Thymus (tissue), 14 donors: ENCODE results near the gene GYPB. TPM values are rescaled to one million over a fixed set of nuclear protein-coding genes. Genes with fewer than 3 reads are reported as not detected.
"Not testable (repeated sequence)": the region's sequence is repeated elsewhere in the genome, so short reads cannot be mapped to it uniquely, and the experiment has no call there.

Experiments
- DNase-seq, 9 donors: peaks; one replicate each; pipeline ENCODE4 v3.0.0-alpha.2; 2013; ENCODE audit warnings: low spot score in 9 of 9, low read depth in 6 of 9, missing footprints in 1 of 9
- H3K27ac ChIP-seq, 2 donors: one replicate each; pipeline ENCODE4 v1.5.1; 2013; ENCODE audit warnings: control low read depth in 1 of 2, low read depth in 1 of 2, low read length in 1 of 2, mild to moderate bottlenecking in 1 of 2, moderate library complexity in 1 of 2
- H3K27me3 ChIP-seq, 2 donors: one replicate each; pipeline ENCODE4 v1.5.1; 2013; ENCODE audit warnings: low read length in 1 of 2; ENCODE audit not compliant: control insufficient read depth in 2 of 2, insufficient read depth in 1 of 2
- H3K36me3 ChIP-seq, 2 donors: one replicate each; pipeline ENCODE4 v1.5.1; 2013; ENCODE audit warnings: low read length in 1 of 2, mild to moderate bottlenecking in 1 of 2, moderate library complexity in 1 of 2; ENCODE audit not compliant: control insufficient read depth in 2 of 2, insufficient read depth in 2 of 2
- H3K4me1 ChIP-seq, 2 donors: one replicate each; pipeline ENCODE4 v1.5.1; 2013; ENCODE audit warnings: low read length in 2 of 2; ENCODE audit not compliant: control insufficient read depth in 2 of 2, insufficient read depth in 2 of 2
- H3K4me3 ChIP-seq, 2 donors: one replicate each; pipeline ENCODE4 v1.5.1; 2013; ENCODE audit warnings: low read length in 2 of 2, control low read depth in 1 of 2, mild to moderate bottlenecking in 1 of 2
- H3K9me3 ChIP-seq, 2 donors: one replicate each; pipeline ENCODE4 v1.5.1; 2013; ENCODE audit warnings: low read length in 1 of 2, mild to moderate bottlenecking in 1 of 2; ENCODE audit not compliant: control insufficient read depth in 2 of 2, insufficient read depth in 1 of 2
- WGBS: extraction: QIAGEN DNeasy Blood & Tissue Kit; methylation state at CpG from one replicate; pipeline ENCODE4 v1.1.7; 2013; 5-methylcytosine and 5-hydroxymethylcytosine counted together
- long read RNA-seq, 10 donors: transcript quantifications; one replicate each; lab custom pipeline, GENCODE V29; 2026
- polyA plus RNA-seq: library from polyadenylated mRNA; stranded (reverse); fragments of 200-250 nt; gene quantifications from one replicate; pipeline ENCODE4 v1.2.3, GENCODE V29; 2013
- total RNA-seq: library from RNA; stranded (reverse); fragments of 120-200 nt; gene quantifications from one replicate; pipeline ENCODE4 v1.2.4, GENCODE V29; 2013
- donor health status: healthy.

The GYPB gene
- 4.6 TPM for total RNA-seq
- 0.25 TPM for polyA plus RNA-seq
- long read RNA-seq, donor 1, partial matches to known transcripts: 0 of 1 reads
- long read RNA-seq, donor 1, other reads (novel, unspliced or antisense): 0 of 1 reads
- long read RNA-seq, donor 2: 0 reads
- long read RNA-seq, donor 3, partial matches to known transcripts: 0 of 7 reads
- long read RNA-seq, donor 3, other reads (novel, unspliced or antisense): 0 of 7 reads
- long read RNA-seq, donor 4, partial matches to known transcripts: 0 of 4 reads
- long read RNA-seq, donor 4, other reads (novel, unspliced or antisense): 0 of 4 reads
- long read RNA-seq, donor 5, partial matches to known transcripts: 0 of 2 reads
- long read RNA-seq, donor 5, other reads (novel, unspliced or antisense): 0 of 2 reads
- long read RNA-seq, donor 6: 0 reads
- long read RNA-seq, donor 7, partial matches to known transcripts: 0 of 4 reads
- long read RNA-seq, donor 7, other reads (novel, unspliced or antisense): 0 of 4 reads
- long read RNA-seq, donor 8, partial matches to known transcripts: 0 of 2 reads
- long read RNA-seq, donor 8, other reads (novel, unspliced or antisense): 0 of 2 reads
- long read RNA-seq, donor 9, partial matches to known transcripts: 0 of 1 reads
- long read RNA-seq, donor 9, other reads (novel, unspliced or antisense): 0 of 1 reads
- long read RNA-seq, donor 10: 0 reads

DNA sequence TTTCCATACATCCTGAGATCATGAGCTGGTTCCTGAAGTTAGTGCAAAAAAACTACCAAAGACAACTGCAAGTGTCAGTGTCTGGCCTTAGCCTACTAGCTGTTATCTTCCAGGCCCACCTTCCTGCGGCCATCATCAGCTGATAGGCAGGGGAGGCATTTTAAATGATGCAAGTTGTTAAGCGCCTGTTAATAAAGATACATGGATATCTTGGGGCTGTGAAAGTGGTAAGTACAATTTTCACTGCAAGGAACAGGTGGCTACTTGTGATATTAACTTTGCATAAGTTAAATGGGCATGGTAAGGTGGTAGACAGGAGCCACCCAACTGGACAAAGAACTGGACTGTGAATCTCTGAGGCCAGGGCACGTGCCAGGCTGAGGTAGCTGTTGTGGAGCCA lies at the start of gene GYPB:
TSS of gene GYPB (minus strand) at position 104 of the 400 bp plus-strand sequence. CDS start at position 11, 93 bp downstream.
- not testable (repeated sequence) for H3K27me3 ChIP-seq, H3K4me3 ChIP-seq, H3K36me3 ChIP-seq, H3K27ac ChIP-seq, H3K9me3 ChIP-seq, DNase-seq, H3K4me1 ChIP-seq
- 96% methylated on average over 3 of the region's 3 CpGs for WGBS

DNA sequence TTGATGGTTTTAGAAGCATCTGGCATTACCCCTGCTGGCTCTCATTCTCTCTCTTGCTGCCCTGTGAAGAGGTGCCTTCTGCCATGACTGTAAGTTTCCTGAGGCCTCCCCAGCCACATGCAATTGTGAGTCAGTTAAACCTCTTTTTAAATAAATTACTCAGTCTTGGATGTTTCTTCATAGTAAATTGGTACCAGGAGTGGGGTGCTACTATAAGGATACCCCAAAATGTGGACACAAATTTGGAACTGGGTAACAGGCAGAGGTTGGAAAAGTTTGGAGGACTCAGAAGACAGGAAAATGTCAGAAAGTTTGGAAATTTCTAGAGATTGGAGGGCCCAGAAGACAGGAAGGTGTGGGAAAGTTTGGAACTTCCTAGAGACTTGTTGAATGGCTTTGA lies 42.4 kb upstream of the GYPB start:
- not testable (repeated sequence) for H3K27ac ChIP-seq, DNase-seq, H3K36me3 ChIP-seq, H3K4me3 ChIP-seq, H3K9me3 ChIP-seq, H3K27me3 ChIP-seq, H3K4me1 ChIP-seq

DNA sequence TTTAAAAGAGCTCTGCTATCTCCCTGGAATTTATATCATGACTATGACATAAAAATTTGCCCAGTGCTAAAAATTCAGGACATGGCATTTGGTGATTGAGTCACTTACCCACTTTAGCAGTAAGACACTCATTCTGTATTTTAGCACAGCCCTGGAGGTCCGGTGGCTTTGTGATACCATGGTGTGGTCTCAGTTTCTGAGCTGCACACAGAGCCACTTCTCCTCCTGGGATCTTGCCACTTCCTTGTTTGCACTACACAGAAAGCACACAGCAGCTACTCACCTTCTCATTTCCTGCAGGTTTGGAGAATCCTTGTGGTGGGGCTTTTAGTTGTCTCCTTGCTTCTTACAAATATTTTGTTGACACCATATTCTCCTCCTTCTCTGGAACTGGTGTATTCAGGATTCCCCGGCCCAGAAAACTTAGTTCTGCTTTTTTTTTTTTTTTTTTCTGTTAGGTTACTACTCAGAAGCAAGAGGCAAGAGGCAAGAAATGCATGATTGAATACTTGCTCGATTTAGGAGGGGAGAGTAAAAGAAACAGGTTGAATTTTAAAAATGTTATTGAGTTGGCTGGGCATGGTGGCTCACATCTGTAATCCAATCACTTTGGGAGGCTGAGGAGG lies 41.2 kb upstream of the GYPB start:
- not testable (repeated sequence) for H3K4me1 ChIP-seq, H3K27ac ChIP-seq, H3K36me3 ChIP-seq, H3K4me3 ChIP-seq, H3K9me3 ChIP-seq, H3K27me3 ChIP-seq
- 12% methylated on average over 3 of the region's 3 CpGs for WGBS
- DNase-seq: peak in 1 of 9 donors; percentile 5

DNA sequence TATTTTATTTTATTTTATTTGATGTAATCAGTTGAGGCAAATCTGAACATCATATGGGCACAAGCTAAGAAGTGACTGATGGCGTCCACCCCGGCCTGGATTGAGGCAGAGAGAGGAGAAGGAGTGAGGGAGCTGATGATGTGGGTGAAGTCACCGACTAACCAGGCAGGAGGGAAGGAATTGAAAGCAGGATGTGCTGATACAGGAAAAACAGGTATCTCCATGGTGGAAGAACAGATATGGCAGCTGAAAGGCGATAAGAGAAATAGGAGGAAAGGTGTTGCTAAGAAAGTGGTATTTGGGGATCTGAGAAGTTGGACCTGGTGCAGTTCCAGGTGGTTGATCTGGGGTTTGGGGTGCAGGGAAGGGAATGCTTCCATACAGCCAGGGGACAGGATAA lies 37.6 kb upstream of the GYPB start:
- no peak overlapping the region for H3K27ac ChIP-seq
- no peaks in the 10 kb centered on the region for H3K4me1 ChIP-seq
- no peaks in the 10 kb centered on the region for H3K27me3 ChIP-seq
- no peaks in the 10 kb centered on the region for H3K9me3 ChIP-seq
- no peak for DNase-seq
- H3K4me3 ChIP-seq: no peak overlapping the region
- WGBS: 82% methylated on average over 4 of the region's 4 CpGs
- H3K36me3 ChIP-seq: no peaks in the 10 kb centered on the region

DNA sequence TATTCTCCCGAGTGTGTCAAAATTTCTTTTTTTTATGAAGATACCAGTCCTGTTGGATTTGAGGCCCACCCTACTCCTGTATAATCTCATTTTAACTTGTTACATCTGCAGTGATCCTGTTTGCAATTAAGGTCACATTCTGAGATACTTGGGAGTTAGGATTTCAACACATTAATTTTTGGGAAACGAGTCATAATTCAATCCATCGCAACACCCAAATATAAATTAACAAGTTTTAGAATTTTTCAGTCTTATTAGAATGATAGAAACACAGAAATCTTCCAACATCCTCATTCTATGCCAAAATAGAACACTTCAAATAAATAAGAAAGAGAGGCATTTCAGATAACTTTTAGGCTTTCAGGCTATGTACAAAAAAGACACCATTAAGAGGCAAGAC lies 36.2 kb upstream of the GYPB start:
- not testable (repeated sequence) for H3K36me3 ChIP-seq, H3K27ac ChIP-seq, H3K4me3 ChIP-seq, H3K4me1 ChIP-seq, H3K27me3 ChIP-seq, H3K9me3 ChIP-seq, DNase-seq
- 81% methylated on average over 3 of the region's 3 CpGs for WGBS

DNA sequence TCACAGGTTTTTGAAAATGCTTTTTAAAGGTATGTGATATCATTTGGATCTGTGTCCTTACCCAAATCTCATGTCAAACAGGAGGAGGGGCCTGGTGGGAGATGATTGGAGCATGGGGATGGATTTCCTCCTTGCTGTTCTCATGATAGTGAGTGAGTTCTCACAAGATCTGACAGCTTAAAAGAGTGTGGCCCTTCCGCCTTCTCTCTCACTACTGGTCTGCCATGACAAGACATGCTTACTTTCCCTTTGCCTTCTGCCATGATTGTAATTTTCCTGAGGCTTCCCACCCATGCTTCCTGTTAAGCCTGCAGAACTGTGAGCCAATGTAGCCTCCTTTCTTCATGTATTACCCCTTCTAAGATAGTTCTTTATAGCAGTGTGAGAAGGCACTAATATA lies 32.3 kb upstream of the GYPB start:
- not testable (repeated sequence) for H3K9me3 ChIP-seq, H3K4me1 ChIP-seq, H3K27ac ChIP-seq, H3K27me3 ChIP-seq, DNase-seq, H3K36me3 ChIP-seq, H3K4me3 ChIP-seq
- 100% methylated on average over 1 of the region's 1 CpG for WGBS

DNA sequence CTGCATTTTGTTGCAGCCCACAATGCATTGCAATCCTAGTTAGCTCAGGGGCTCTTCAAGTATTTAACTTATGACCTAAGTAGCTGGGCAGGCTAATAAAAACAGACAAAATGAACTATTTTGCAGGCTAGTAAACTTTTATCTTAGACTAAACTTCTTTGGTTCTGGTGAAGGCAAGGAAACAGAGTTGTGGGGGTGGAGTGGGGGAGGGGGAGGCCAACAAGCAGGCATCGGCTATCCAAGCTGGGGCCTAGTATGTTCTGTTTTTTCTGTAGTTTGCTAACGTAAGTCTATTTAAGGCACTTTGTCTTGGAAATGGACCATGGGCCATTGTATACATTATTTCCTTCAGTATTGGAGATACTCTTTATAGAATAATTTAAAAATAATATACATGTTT lies 31.5 kb upstream of the GYPB start:
- WGBS: 93% methylated on average over 2 of the region's 2 CpGs
- not testable (repeated sequence) for H3K27ac ChIP-seq, H3K4me3 ChIP-seq, H3K36me3 ChIP-seq, DNase-seq, H3K4me1 ChIP-seq, H3K27me3 ChIP-seq, H3K9me3 ChIP-seq

DNA sequence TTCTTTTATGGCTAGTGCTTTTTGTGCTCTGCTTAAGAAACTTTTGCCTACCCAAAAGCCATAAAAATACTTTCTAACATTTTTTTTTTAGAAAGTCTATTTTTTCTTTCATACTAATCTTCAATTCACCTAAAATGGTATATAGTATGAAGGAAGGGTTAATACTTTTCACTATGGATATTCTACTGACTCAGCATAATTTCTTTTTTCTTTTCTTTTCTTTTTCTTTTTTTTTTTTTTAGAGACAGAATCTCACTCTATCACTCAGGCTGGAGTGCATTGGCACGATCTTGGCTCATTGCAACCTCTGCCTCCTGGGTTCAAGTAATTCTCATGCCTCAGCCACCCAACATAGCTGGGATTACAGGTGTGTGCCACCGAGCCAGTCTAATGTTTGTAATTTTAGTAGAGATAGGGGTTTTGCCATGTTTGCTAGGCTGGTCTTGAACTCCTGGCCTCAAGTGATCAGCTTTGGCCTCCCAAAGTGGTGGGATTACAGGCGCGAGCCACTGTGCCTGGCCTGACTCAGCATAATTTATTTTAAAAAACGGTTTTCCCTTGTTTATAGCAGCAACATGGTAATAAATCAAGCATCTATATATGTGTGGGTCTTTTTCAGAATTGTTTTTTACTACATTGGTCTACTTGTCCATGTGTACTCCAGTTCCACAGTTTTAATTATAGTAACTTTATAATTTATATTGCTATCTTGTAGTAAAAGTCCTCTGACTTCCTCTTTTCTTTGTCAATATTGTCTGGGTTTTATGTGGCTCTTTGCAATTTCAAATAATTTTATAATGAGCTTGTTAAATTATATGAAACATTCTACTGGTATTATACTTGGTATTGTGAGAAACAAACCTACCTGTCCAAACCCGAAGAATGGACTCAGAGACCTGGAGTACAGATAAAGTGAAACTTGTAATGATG lies 30.6 kb upstream of the GYPB start:
- H3K27me3 ChIP-seq, H3K9me3 ChIP-seq, H3K4me1 ChIP-seq, H3K4me3 ChIP-seq, H3K27ac ChIP-seq, H3K36me3 ChIP-seq, DNase-seq: not testable (repeated sequence)
- 79% methylated on average over 6 of the region's 6 CpGs for WGBS
